ENCODE data around the gene NCAPH2. TPM values are rescaled to one million over a fixed set of nuclear protein-coding genes. Genes with fewer than 3 reads are reported as not detected.

NCAPH2 gene
- total and polyA plus RNA-seq, 2 experiments from 2014 or later = 28.6 to 61.0 TPM

GRCh38 chr22:50546326-50547262, 38.6 kb downstream of the NCAPH2 start:
- H3K9me3 ChIP-seq (ENCODE audit: low read depth) = no peaks in the 10 kb centered on the region
- no peak for DNase-seq
- H3K27me3 ChIP-seq (replicated peaks; ENCODE audit: insufficient read depth) = peaks cover 8% of the 10 kb centered on the region
- no peak for TF ChIP-seq EZH2 (IDR thresholded peaks at IDR 0.05; ENCODE audit: insufficient read depth, poor library complexity, severe bottlenecking)
- no peak overlapping the region for H3K9ac ChIP-seq
- no peaks in the 10 kb centered on the region for H3K36me3 ChIP-seq (ENCODE audit: low read depth)
- H3K4me1 ChIP-seq (ENCODE audit: insufficient read depth) = peaks cover 10% of the 10 kb centered on the region
- H3K9me2 ChIP-seq (ENCODE audit: insufficient read depth) = no peaks in the 10 kb centered on the region
- H4K20me1 ChIP-seq (ENCODE audit: insufficient read depth) = no peaks in the 10 kb centered on the region
- 88 to 91% methylated on average over 40 to 78 of the region's 78 CpGs for WGBS, 2 experiments (ENCODE audit: low coverage in 1 of 2, low lambda C conversion rate in 2 of 2, missing lambda C conversion rate in 2 of 2)
- H2AFZ ChIP-seq = no peak overlapping the region
- H3K27ac ChIP-seq = no peak overlapping the region
- no peak overlapping the region for H3K4me2 ChIP-seq (ENCODE audit: unreplicated experiment)
- peaks cover 10% of the 10 kb centered on the region; the same call in 1 of the 2 replicates for H3F3A ChIP-seq (ENCODE audit: insufficient read depth)
- in situ Hi-C loops (cut with MboI) = no loop called here
- no peaks in the 10 kb centered on the region for H3K79me2 ChIP-seq (ENCODE audit: insufficient read depth)
- H3K4me3 ChIP-seq = no peak overlapping the region

DNA sequence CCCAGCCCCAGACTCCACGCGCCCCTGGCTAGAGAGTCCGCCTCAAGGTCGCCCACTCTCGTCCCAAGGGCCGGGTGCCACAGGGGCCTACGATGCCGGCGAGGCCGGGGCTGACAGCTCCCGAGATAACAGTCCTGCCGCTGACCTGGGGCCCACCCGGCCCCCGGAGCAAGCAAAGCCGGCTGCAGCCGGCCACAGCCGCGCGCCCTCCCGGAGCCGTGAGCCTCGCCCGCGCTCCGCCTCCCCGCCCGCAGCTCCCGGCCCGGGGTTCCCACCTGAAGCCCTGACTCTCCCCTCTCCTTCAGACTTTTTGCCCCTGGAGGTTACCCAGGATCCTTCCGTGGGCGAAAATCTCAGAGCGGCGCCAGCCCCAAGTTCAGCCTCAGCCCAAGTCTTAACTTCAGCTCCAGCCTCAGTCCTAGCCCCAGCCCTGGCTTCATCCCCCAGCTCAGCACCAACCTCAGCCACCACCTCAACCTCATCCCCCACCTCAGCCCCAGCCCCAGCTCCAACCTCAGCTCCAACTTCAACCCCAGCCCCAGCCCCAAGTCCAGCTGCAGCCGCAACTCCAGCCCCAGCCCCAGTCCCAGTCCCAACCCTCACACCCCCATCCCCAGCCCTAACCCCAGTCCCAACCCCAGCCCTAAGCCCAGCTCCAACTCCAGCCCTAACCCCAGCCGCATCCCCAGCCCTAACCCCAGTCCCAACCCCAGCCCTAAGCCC, 39.4 kb downstream of the NCAPH2 start:
- peaks cover 3% of the 10 kb centered on the region; the same call in 1 of the 2 replicates for H3F3A ChIP-seq (ENCODE audit: insufficient read depth)
- H3K79me2 ChIP-seq (ENCODE audit: insufficient read depth) = no peaks in the 10 kb centered on the region
- no peak overlapping the region for H3K4me3 ChIP-seq
- H3K27ac ChIP-seq = no peak overlapping the region
- no peak for DNase-seq
- no peak overlapping the region for H3K4me2 ChIP-seq (ENCODE audit: unreplicated experiment)
- no peak for TF ChIP-seq EZH2phosphoT487 (IDR thresholded peaks at IDR 0.05; ENCODE audit: insufficient read depth, low read depth)
- no peak for TF ChIP-seq EZH2 (IDR thresholded peaks at IDR 0.05; ENCODE audit: insufficient read depth, poor library complexity, severe bottlenecking)
- peaks cover 8% of the 10 kb centered on the region for H3K27me3 ChIP-seq (replicated peaks; ENCODE audit: insufficient read depth)
- no peaks in the 10 kb centered on the region for H3K9me2 ChIP-seq (ENCODE audit: insufficient read depth)
- H2AFZ ChIP-seq = no peak overlapping the region
- peaks cover 2% of the 10 kb centered on the region; the same call in 1 of the 2 replicates for H3K4me1 ChIP-seq (ENCODE audit: insufficient read depth)
- WGBS, 2 experiments (ENCODE audit: low coverage in 1 of 2, low lambda C conversion rate in 2 of 2, missing lambda C conversion rate in 2 of 2) = 35 to 42% methylated on average over 26 to 31 of the region's 35 CpGs
- in situ Hi-C loops (cut with MboI) = no loop called here
- H3K9me3 ChIP-seq (ENCODE audit: low read depth) = no peaks in the 10 kb centered on the region
- H3K9ac ChIP-seq = no peak overlapping the region
- no peaks in the 10 kb centered on the region for H4K20me1 ChIP-seq (ENCODE audit: insufficient read depth)
- no peaks in the 10 kb centered on the region for H3K36me3 ChIP-seq (ENCODE audit: low read depth)

GRCh38 chr22:50548040-50548920, 40.3 kb downstream of the NCAPH2 start:
- in situ Hi-C loops (cut with MboI) = no loop called here
- Histone ChIP-seq H3K4me3 (peak overlapping the region; percentile 20; the same call in 1 of the 2 replicates), H3K36me3 (ENCODE audit: low read depth) (no peaks in the 10 kb centered on the region), H3K27me3 (replicated peaks; ENCODE audit: insufficient read depth) (peaks cover 8% of the 10 kb centered on the region), H3K9ac (no peak overlapping the region; the same call in 1 of the 2 replicates), H3K9me3 (ENCODE audit: low read depth) (no peaks in the 10 kb centered on the region), H3K4me2 (ENCODE audit: unreplicated experiment) (peak overlapping the region; percentile 31), H3K27ac (no peak overlapping the region), H4K20me1 (ENCODE audit: insufficient read depth) (no peaks in the 10 kb centered on the region), H3K4me1 (ENCODE audit: insufficient read depth) (no peaks in the 10 kb centered on the region), H2AFZ (peak overlapping the region; percentile 70), H3F3A (ENCODE audit: insufficient read depth) (no peaks in the 10 kb centered on the region), H3K9me2 (ENCODE audit: insufficient read depth) (no peaks in the 10 kb centered on the region), H3K79me2 (ENCODE audit: insufficient read depth) (no peaks in the 10 kb centered on the region)
- WGBS, 2 experiments (ENCODE audit: low coverage in 1 of 2, low lambda C conversion rate in 2 of 2, missing lambda C conversion rate in 2 of 2) = 10 to 13% methylated on average over 46 to 52 of the region's 56 CpGs
- TF ChIP-seq EZH2phosphoT487 (IDR thresholded peaks at IDR 0.05; ENCODE audit: insufficient read depth, low read depth) (no peak), EZH2 (IDR thresholded peaks at IDR 0.05; ENCODE audit: insufficient read depth, poor library complexity, severe bottlenecking) (peak; percentile 41)
- peak; percentile 45 for DNase-seq

Measured in GM23248 (cell line).